ENCODE data around the gene THRB. TPM values are rescaled to one million over a fixed set of nuclear protein-coding genes. Genes with fewer than 3 reads are reported as not detected.

THRB gene
- total RNA-seq, 4 donors from 2014 or later = 3.7 to 11.3 (median 6.1) TPM

DNA sequence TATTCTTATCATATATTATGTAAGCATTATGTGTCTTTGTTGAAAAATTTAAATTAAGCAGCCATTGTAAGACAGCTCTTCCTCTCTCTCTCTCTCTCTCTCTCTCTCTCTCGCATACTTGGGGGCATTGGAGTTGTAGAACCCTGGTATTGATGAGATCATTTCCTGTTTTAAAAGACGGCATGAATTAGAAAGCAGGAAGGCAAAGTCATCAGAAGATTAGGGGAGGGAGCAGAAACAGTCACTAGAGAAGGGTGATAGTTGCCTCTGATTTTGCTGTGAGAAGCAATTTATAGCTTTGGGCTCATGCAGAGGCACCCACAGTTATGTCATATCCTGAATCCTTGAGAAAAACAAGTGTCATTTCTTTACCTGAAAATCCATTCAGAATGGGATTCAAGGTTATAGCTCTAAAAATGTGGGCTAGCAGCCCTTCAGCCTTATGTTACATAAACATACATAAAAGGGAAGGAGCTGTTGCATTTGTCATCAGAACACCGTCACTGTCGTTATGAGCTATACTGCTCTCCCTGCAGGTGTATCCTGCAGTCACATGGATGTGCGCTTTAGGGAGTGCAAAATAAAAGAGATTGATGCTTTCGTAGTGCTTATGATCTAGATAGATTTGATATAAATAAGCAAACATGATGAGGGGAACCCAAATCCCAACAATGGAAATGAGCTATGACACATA lies 335.7 kb downstream of the THRB start:
- Histone ChIP-seq H3K36me3 (no peaks in the 10 kb centered on the region), H3K27ac (no peak overlapping the region), H3K27me3 (no peaks in the 10 kb centered on the region), H3K9me3 (no peaks in the 10 kb centered on the region), H3K4me3 (no peak overlapping the region), H3K4me1 (peaks cover 0 to 15% (median 0%) of the 10 kb centered on the region in 3 donors)
- no peak for DNase-seq
- no peak for TF ChIP-seq CTCF (IDR thresholded peaks at IDR 0.05)
- no peak for TF ChIP-seq POLR2A (IDR thresholded peaks at IDR 0.05)
- WGBS, 2 donors = 74 to 76% methylated on average over 6 of the region's 6 CpGs
- intact Hi-C loops (cut with DNase I) = no loop called here

DNA sequence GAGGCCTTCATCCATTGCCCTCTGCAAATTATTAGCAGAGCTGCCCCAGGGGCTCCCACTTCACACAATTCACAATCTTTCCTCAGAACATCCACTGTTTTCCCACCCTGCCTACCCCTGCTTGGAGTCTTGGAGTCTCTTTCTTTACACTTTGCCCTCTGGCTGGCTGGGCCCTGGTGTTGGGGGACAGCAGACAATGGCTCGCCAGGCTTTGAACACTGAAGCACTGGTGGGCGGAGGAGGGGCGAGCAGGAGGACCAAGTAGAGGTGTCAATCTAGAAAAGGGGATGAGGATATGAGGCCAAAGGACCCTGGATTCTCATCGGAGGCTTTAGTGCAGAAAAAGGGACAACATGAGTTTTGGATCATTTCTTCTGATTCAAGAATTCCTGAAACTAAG lies 337.5 kb downstream of the THRB start:
- WGBS, 2 donors = 89 to 98% methylated on average over 2 to 4 of the region's 4 CpGs
- H3K4me1 ChIP-seq = peaks cover 0 to 19% (median 0%) of the 10 kb centered on the region in 3 donors

GRCh38 chr3:24156466-24156865 lies 338.2 kb downstream of the THRB start:
- Histone ChIP-seq H3K36me3 (no peaks in the 10 kb centered on the region), H3K4me3 (no peak overlapping the region), H3K4me1 (peaks cover 0 to 13% (median 0%) of the 10 kb centered on the region in 3 donors), H3K9me3 (no peaks in the 10 kb centered on the region), H3K27ac (no peak overlapping the region), H3K27me3 (no peaks in the 10 kb centered on the region)
- intact Hi-C loops (cut with DNase I) = no loop called here
- WGBS, 2 donors = 66 to 79% methylated on average over 2 of the region's 2 CpGs
- TF ChIP-seq CTCF (IDR thresholded peaks at IDR 0.05) (no peak), POLR2A (IDR thresholded peaks at IDR 0.05) (no peak)
- no peak for DNase-seq

More for the DNA sequence above, 337.5 kb downstream of the THRB start:
- no peak overlapping the region for H3K4me3 ChIP-seq
- DNase-seq = no peak
- H3K9me3 ChIP-seq = no peaks in the 10 kb centered on the region
- no peaks in the 10 kb centered on the region for H3K36me3 ChIP-seq
- intact Hi-C loops (cut with DNase I) = no loop called here
- TF ChIP-seq CTCF (IDR thresholded peaks at IDR 0.05) = no peak
- TF ChIP-seq POLR2A (IDR thresholded peaks at IDR 0.05) = no peak
- no peaks in the 10 kb centered on the region for H3K27me3 ChIP-seq
- no peak overlapping the region for H3K27ac ChIP-seq

DNA sequence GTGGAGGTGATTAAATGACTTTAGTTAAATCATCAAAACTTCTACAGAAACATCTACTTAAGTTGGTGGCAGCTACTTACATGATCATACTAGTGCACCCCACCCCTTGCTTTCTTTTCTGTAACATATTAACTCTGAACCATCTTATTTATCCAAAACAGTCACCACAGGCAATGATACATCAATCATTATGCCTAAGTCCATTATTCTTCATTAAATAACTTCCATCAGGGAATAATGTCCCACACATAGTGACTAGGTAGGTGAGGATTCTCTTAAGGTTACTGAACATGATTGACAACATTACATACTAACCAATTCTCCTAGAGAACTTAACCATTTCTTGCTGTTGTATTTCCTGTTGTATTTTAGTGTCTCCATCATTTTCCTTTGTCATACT lies 339.4 kb downstream of the THRB start:
- DNase-seq = no peak
- H3K4me3 ChIP-seq = no peak overlapping the region
- H3K27ac ChIP-seq = no peak overlapping the region
- no peak for TF ChIP-seq CTCF (IDR thresholded peaks at IDR 0.05)
- H3K27me3 ChIP-seq = no peaks in the 10 kb centered on the region
- H3K9me3 ChIP-seq = no peaks in the 10 kb centered on the region
- peaks cover 0 to 7% (median 0%) of the 10 kb centered on the region in 3 donors for H3K4me1 ChIP-seq
- intact Hi-C loops (cut with DNase I) = no loop called here
- no peaks in the 10 kb centered on the region for H3K36me3 ChIP-seq

GRCh38 chr3:24154781-24155180 lies 339.9 kb downstream of the THRB start:
- TF ChIP-seq CTCF (IDR thresholded peaks at IDR 0.05) (no peak), POLR2A (IDR thresholded peaks at IDR 0.05) (no peak)
- intact Hi-C loops (cut with DNase I) = no loop called here
- Histone ChIP-seq H3K9me3 (no peaks in the 10 kb centered on the region), H3K4me1 (peaks cover 0 to 7% (median 0%) of the 10 kb centered on the region in 3 donors), H3K36me3 (no peaks in the 10 kb centered on the region), H3K4me3 (no peak overlapping the region), H3K27ac (no peak overlapping the region), H3K27me3 (no peaks in the 10 kb centered on the region)
- WGBS, 2 donors = 45 to 46% methylated on average over 1 of the region's 1 CpG
- DNase-seq = no peak

Data from esophagus squamous epithelium (tissue), 5 donors.